ENCODE results near the gene RIPOR2.

RIPOR2 gene

DNA sequence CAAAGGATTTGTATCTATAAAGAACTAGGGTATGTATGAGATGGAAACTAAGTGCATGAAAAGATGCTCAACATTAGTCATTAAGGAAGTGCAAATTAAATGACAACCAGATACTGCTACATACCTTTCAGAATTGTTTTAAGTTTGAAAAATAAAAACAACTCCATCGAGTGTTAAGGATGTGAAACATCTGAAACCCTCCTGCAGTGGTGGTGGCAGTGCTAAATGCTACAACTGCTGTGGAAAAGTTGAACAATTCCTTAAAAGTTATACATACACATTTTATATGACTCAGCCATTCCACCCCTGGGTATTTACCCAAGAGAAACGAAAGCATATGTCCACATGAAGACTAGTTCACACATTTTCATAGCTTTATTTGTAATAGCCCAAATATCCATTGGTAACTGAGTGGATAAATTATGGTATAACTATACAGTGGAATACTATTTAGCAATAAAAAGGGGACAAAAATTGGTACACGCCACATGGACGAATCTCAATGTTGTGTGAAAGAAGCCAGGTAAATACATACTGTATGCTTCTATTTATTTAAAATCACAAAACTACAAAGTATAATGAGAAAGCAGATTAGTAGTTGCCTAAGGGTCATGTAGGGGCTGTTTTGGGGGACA, 147.6 kb downstream of the RIPOR2 start:
- H3K4me3 ChIP-seq (replicated peaks; ENCODE audit: low read depth, low read length): no peak overlapping the region
- DNase-seq (ENCODE audit: extremely low read depth, low read depth): no peak
- TF ChIP-seq, protein P1, sequence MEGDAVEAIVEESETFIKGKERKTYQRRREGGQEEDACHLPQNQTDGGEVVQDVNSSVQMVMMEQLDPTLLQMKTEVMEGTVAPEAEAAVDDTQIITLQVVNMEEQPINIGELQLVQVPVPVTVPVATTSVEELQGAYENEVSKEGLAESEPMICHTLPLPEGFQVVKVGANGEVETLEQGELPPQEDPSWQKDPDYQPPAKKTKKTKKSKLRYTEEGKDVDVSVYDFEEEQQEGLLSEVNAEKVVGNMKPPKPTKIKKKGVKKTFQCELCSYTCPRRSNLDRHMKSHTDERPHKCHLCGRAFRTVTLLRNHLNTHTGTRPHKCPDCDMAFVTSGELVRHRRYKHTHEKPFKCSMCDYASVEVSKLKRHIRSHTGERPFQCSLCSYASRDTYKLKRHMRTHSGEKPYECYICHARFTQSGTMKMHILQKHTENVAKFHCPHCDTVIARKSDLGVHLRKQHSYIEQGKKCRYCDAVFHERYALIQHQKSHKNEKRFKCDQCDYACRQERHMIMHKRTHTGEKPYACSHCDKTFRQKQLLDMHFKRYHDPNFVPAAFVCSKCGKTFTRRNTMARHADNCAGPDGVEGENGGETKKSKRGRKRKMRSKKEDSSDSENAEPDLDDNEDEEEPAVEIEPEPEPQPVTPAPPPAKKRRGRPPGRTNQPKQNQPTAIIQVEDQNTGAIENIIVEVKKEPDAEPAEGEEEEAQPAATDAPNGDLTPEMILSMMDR (IDR thresholded peaks at IDR 0.05; ENCODE audit: low read depth, low read length, missing control alignments): no peak

DNA sequence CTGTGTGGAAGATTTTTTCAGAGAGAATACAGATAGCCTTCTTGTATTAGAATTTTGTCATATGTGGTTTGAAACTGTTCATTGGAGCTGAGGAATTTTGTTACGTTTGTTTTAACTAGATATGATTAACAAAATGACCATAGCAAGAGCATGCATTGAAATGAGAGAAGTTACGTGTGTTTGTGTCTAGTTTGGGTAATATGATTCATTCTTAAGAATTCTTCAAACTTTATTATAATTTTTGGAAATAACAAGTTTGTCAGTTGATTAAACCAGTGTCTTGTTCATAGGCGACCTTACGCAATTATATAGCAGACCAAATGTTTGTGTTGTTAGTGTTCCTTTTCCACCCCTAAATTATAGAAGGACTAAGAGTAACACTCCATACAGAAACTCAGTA, 155.6 kb downstream of the RIPOR2 start:
- H3K4me3 ChIP-seq (replicated peaks; ENCODE audit: low read depth, low read length): no peak overlapping the region
- TF ChIP-seq, protein P1 (IDR thresholded peaks at IDR 0.05; ENCODE audit: low read depth, low read length, missing control alignments): no peak
- no peak for DNase-seq (ENCODE audit: extremely low read depth, low read depth)

DNA sequence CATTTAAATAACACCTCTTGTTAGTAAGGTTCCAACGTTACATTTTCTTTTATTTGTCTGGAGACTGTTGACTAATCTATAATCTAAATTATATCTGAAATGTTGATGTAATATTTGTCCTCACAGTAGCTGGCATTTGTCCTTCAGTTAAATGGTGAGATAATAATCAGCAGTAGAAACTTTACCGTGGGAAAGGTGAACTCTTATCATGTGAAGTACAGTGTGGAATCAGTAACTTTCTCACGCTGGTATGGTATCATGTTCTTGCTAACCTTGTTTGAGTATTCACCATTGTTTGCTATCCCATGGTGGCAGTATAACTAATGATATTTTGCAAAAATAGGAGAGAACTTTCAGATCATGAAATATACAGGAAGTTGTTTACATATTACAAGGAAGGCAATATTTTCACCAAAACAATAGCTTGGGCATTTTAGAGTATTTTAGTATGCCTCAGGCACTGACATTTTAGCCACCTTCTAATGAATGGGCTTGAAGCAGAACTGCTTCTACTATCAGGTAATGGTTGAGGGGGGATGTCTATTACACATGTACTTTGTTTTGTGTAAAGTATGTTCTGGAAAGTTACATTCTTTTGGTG, 156.2 kb downstream of the RIPOR2 start:
- no peak for DNase-seq (ENCODE audit: extremely low read depth, low read depth)
- no peak overlapping the region for H3K4me3 ChIP-seq (replicated peaks; ENCODE audit: low read depth, low read length)
- TF ChIP-seq, protein P1 (IDR thresholded peaks at IDR 0.05; ENCODE audit: low read depth, low read length, missing control alignments): no peak

DNA sequence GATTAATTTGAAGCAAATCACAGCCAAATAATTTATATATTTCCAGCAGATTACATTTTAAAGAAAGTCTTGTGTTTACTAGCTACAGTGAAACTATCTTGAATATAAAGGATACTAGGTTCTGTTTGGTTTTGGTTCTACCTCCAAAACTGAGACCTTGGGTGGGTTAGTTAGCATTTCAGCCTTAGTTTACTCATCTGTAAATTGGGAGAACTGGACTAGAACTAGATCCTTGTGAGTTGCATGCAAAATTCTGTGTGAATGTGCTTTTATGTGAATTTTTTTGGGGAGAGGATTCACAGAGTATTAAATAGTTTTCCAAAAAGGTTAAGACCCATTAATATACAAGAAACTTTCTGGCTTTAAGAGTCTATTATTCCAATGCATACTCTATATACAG, 156.9 kb downstream of the RIPOR2 start:
- no peak overlapping the region for H3K4me3 ChIP-seq (replicated peaks; ENCODE audit: low read depth, low read length)
- TF ChIP-seq, protein P1 (IDR thresholded peaks at IDR 0.05; ENCODE audit: low read depth, low read length, missing control alignments): no peak
- DNase-seq (ENCODE audit: extremely low read depth, low read depth): no peak

DNA sequence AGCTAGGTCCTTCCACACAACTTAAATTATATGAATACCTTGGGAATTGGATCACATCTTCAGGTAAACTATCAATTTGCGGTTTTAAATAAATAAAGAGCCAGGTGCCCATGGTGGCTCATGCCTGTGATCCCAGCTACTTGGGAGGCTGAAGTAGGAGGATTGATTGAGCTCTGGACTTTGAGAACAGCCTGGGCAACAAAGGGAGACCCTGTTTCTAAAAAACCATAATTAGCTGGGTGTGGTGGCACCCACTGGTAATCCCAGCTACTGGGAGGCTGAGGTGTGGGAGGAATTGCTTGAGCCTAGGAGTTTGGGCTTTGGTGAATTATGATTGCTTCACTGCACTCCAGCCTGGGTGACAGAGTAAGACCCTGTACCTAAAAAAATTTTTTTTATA, 157.6 kb downstream of the RIPOR2 start:
- H3K4me3 ChIP-seq (replicated peaks; ENCODE audit: low read depth, low read length): 0 out of 2 replicates have a peak overlapping the region, but pooled peaks have one; percentile 7
- DNase-seq (ENCODE audit: extremely low read depth, low read depth): no peak

DNA sequence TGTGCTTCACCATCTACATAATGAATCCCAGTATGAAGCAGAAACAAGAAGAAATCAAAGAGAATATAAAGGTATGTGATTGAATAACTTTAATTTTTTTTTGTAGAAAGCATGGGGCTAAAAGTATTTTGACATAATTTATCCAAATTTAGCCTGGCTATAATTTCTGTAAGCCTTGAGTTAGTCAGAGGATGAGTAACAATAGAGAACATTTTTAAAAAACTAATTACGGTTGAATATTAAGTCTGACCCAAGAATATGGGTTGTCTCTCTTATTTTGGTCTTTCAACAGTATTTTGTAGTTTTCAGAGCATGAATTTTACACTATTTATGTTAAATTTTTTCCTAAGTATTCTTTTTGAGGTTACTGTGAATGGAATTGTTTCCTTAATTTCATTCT, 158.5 kb downstream of the RIPOR2 start:
- TF ChIP-seq, protein P1 (IDR thresholded peaks at IDR 0.05; ENCODE audit: low read depth, low read length, missing control alignments): no peak
- no peak for DNase-seq (ENCODE audit: extremely low read depth, low read depth)
- peak overlapping the region; percentile 95; the same call in 1 of the 2 replicates for H3K4me3 ChIP-seq (replicated peaks; ENCODE audit: low read depth, low read length)

More for the DNA sequence above, 157.6 kb downstream of the RIPOR2 start:
- TF ChIP-seq, protein P1 (IDR thresholded peaks at IDR 0.05; ENCODE audit: low read depth, low read length, missing control alignments): no peak

All from HFF-Myc (cell line).